Measurements from ENCODE around the gene TSHZ2. TPM values are rescaled to one million over a fixed set of nuclear protein-coding genes. Genes with fewer than 3 reads are reported as not detected.
"Not testable (repeated sequence)": the region's sequence is repeated elsewhere in the genome, so short reads cannot be mapped to it uniquely, and the experiment has no call there.

TSHZ2 gene
- total RNA-seq, 4 donors from 2014 or later, result 4.0 to 57.8 (median 10.3) TPM

DNA sequence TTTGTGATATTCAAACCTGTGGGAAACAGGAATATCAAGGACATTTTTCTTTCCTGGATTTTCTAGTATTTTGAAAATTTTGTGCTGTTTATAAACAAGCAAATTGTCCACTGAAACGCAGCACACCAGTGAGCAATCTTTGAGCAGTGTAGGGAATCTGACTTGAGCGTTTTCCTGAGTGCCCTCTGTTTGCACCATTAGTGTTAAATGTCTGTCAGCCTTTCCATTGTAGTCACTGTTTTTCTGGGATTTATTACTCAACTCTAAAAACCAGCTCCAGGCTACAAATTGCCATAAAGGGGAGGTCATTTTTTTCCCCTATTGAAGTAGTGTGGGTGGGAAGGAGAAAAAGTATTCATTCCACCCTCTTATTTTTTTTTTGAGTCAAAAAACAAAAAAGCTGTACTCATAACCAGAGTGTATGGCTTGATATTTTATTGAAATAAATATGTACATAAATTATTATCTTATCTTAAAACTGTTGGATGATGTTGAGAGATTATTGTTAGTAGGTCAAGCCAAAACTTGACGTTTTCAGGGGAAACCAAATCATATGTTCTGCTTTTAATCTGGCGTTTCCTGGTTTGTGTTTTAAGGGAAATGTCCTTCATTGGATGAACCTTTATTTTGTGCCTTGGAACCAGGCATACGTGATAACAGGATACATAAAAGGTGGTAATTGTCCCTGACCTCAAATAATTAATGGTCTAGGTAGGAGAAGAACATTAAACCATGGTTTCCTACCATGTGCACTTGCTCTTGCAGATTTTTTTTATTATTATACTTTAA lies 51.8 kb downstream of the TSHZ2 start:
- no peaks in the 10 kb centered on the region for H3K27me3 ChIP-seq
- H3K4me1 ChIP-seq, result no peaks in the 10 kb centered on the region
- TF ChIP-seq, protein P1, sequence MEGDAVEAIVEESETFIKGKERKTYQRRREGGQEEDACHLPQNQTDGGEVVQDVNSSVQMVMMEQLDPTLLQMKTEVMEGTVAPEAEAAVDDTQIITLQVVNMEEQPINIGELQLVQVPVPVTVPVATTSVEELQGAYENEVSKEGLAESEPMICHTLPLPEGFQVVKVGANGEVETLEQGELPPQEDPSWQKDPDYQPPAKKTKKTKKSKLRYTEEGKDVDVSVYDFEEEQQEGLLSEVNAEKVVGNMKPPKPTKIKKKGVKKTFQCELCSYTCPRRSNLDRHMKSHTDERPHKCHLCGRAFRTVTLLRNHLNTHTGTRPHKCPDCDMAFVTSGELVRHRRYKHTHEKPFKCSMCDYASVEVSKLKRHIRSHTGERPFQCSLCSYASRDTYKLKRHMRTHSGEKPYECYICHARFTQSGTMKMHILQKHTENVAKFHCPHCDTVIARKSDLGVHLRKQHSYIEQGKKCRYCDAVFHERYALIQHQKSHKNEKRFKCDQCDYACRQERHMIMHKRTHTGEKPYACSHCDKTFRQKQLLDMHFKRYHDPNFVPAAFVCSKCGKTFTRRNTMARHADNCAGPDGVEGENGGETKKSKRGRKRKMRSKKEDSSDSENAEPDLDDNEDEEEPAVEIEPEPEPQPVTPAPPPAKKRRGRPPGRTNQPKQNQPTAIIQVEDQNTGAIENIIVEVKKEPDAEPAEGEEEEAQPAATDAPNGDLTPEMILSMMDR (IDR thresholded peaks at IDR 0.05), result no peak
- TF ChIP-seq POLR2A (IDR thresholded peaks at IDR 0.05), result no peak
- H3K9me3 ChIP-seq, result no peaks in the 10 kb centered on the region
- H3K36me3 ChIP-seq, result no peaks in the 10 kb centered on the region
- no peak for DNase-seq
- no peak overlapping the region for H3K27ac ChIP-seq
- no peak overlapping the region for H3K4me3 ChIP-seq

GRCh38 chr20:53024653-53025052 lies 52.5 kb downstream of the TSHZ2 start:
- not testable (repeated sequence) for H3K9me3 ChIP-seq, H3K4me1 ChIP-seq, H3K27ac ChIP-seq, DNase-seq, H3K4me3 ChIP-seq, H3K27me3 ChIP-seq, H3K36me3 ChIP-seq

DNA sequence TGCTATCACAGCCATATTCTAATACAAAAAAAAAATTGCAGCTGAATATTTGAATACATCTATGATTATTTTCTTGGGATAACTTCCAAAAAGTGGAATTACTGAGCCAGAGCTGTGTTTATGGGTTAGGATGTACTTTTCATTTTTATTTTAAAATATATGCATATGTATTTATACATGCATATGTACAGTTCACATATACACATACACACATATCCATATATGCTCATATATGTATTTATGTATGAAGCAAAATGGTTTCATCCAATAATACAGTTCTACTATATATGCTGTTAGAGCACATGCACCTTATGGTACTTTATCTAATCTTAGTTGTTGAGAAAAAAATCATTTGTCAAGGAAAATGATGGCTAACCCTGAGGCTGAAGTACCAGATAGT lies 54.9 kb downstream of the TSHZ2 start:
- DNase-seq, result no peak
- no peaks in the 10 kb centered on the region for H3K4me1 ChIP-seq

DNA sequence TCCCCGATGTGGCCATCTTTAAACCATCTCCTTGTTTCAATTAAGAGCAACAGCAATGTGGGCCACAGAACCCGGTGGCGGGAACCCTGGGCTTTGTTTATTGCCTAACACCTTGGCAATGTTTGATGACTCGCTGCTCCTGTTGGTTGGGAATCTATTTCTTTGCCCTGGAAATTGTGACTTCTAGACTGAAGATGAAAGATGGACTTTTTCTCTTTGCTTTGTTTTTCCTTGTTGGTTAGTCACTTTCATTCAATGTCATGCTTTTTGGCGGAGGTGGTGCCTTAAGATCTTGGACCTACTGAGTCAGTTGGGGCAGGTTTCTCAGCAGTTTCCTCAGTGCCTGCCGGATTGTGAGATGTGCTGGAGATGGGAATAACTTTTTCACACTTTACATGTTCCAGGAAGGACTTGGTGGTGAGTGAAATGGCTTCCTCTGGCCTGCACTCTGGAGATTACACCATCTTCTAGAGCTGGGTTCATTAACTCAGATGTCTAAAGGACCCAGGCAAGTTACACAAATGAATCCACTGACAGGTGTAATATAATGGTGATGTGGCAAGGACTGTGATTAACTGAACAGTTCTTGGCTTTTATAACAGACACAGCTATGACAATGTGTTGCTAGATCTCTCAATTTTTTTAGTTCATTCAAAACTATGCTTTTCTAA lies 56.3 kb downstream of the TSHZ2 start:
- no peak for DNase-seq
- Histone ChIP-seq H3K27me3 (no peaks in the 10 kb centered on the region), H3K27ac (no peak overlapping the region), H3K4me3 (no peak overlapping the region), H3K4me1 (no peaks in the 10 kb centered on the region), H3K9me3 (no peaks in the 10 kb centered on the region), H3K36me3 (no peaks in the 10 kb centered on the region)
- TF ChIP-seq POLR2A (IDR thresholded peaks at IDR 0.05), result no peak
- TF ChIP-seq, protein P1 (IDR thresholded peaks at IDR 0.05), result no peak

More for the DNA sequence above, 54.9 kb downstream of the TSHZ2 start:
- TF ChIP-seq, protein P1 (IDR thresholded peaks at IDR 0.05), result no peak
- TF ChIP-seq POLR2A (IDR thresholded peaks at IDR 0.05), result no peak
- Histone ChIP-seq H3K36me3 (no peaks in the 10 kb centered on the region), H3K27ac (no peak overlapping the region), H3K27me3 (no peaks in the 10 kb centered on the region), H3K9me3 (no peaks in the 10 kb centered on the region), H3K4me3 (no peak overlapping the region)

DNA sequence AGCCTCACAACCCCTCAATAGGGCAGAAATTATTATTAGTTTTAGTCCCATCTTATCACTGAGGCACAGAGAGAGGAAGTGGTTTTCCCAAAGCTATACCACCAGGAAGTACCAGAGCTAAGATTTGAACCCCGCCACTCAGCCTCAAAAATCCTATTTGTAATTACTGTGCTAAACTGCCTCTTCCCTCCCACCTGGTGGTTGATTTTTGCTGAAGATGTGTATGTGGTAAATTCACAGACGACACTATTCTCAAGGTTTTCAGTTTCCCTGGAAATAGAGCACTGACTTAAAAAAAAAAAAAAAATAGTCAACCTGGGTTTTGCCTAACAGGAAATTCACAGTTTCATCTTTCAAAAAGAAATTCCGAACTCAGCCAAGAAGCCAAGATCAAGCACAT lies 57.9 kb downstream of the TSHZ2 start:
- H3K4me1 ChIP-seq, result no peaks in the 10 kb centered on the region
- no peak overlapping the region for H3K27ac ChIP-seq
- TF ChIP-seq, protein P1 (IDR thresholded peaks at IDR 0.05), result no peak

GRCh38 chr20:53032046-53032445 lies 59.9 kb downstream of the TSHZ2 start:
- no peaks in the 10 kb centered on the region for H3K9me3 ChIP-seq
- H3K27ac ChIP-seq, result no peak overlapping the region
- H3K27me3 ChIP-seq, result no peaks in the 10 kb centered on the region
- no peaks in the 10 kb centered on the region for H3K36me3 ChIP-seq
- no peak overlapping the region for H3K4me3 ChIP-seq
- no peak for TF ChIP-seq POLR2A (IDR thresholded peaks at IDR 0.05)
- TF ChIP-seq, protein P1 (IDR thresholded peaks at IDR 0.05), result no peak
- no peak for DNase-seq
- no peaks in the 10 kb centered on the region for H3K4me1 ChIP-seq

More for the DNA sequence above, 57.9 kb downstream of the TSHZ2 start:
- Histone ChIP-seq H3K27me3 (no peaks in the 10 kb centered on the region), H3K36me3 (no peaks in the 10 kb centered on the region), H3K9me3 (no peaks in the 10 kb centered on the region), H3K4me3 (no peak overlapping the region)
- DNase-seq, result no peak
